SIG-M5 treated with dmso at 0.1 percent for 504 hours (cell line): ENCODE results near the gene BTBD9.

Source experiments
- DNase-seq: peaks from one replicate; lab custom pipeline; 2025; ENCODE audit not compliant: unreplicated experiment; lab: John Stamatoyannopoulos, UW

BTBD9 gene

GRCh38 chr6:38269461-38270172 lies 370.1 kb downstream of the BTBD9 start:
- DNase-seq = no peak

GRCh38 chr6:38268342-38268741 lies 371.4 kb downstream of the BTBD9 start:
- DNase-seq = no peak

GRCh38 chr6:38266921-38267354 lies 372.8 kb downstream of the BTBD9 start:
- DNase-seq = no peak

- no peak for DNase-seq
Observed at GRCh38 chr6:38264605-38265004, 375.1 kb downstream of the BTBD9 start.

GRCh38 chr6:38262609-38263008 lies 377.1 kb downstream of the BTBD9 start:
- DNase-seq = no peak

- no peak for DNase-seq
Observed at GRCh38 chr6:38262026-38262425, 377.7 kb downstream of the BTBD9 start.

- no peak for DNase-seq
Observed at GRCh38 chr6:38261626-38262025, 378.1 kb downstream of the BTBD9 start.

- no peak for DNase-seq
Observed at GRCh38 chr6:38259736-38260135, 380.0 kb downstream of the BTBD9 start.

- DNase-seq = no peak
Observed at GRCh38 chr6:38248500-38249234, 391.1 kb downstream of the BTBD9 start.

GRCh38 chr6:38245295-38245694 lies 394.4 kb downstream of the BTBD9 start:
- DNase-seq = no peak

- no peak for DNase-seq
Observed at GRCh38 chr6:38244869-38245268, 394.9 kb downstream of the BTBD9 start.

- no peak for DNase-seq
Observed at GRCh38 chr6:38241200-38241871, 398.4 kb downstream of the BTBD9 start.

GRCh38 chr6:38239719-38240451 lies 399.8 kb downstream of the BTBD9 start:
- DNase-seq = no peak

- DNase-seq = no peak
Observed at GRCh38 chr6:38236631-38237030, 403.1 kb downstream of the BTBD9 start.

- DNase-seq = no peak
Observed at GRCh38 chr6:38234934-38235682, 404.6 kb downstream of the BTBD9 start.

- DNase-seq = no peak
Observed at GRCh38 chr6:38234141-38234540, 405.6 kb downstream of the BTBD9 start.

GRCh38 chr6:38233161-38233791 lies 406.5 kb downstream of the BTBD9 start:
- no peak for DNase-seq

GRCh38 chr6:38225766-38226165 lies 414.0 kb downstream of the BTBD9 start:
- no peak for DNase-seq

GRCh38 chr6:38221251-38221650 lies 418.5 kb downstream of the BTBD9 start:
- DNase-seq = no peak

- DNase-seq = no peak
Observed at GRCh38 chr6:38220069-38220723, 419.5 kb downstream of the BTBD9 start.
